ENCODE results near the gene GSTCD.
"Not testable (repeated sequence)": the region's sequence is repeated elsewhere in the genome, so short reads cannot be mapped to it uniquely, and the experiment has no call there.

The GSTCD gene

DNA sequence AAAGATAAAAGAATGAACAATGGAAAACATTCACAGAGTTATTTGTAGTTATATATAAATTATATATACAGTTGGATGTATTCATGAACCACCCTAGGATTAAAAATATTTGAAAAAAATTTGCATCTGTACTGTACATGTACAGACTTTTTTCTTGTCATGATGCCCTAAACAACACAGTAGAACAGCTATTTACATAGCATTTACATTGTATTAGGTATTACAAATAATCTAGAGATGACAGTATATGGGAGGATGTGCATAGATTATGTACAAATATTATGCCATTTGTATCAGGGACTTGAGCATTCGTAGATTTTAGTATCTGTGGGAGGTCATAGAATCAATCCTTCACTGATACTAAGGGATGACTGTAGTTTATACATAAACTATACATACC lies 44.8 kb downstream of the GSTCD start:
- Histone ChIP-seq H3K36me3 (ENCODE audit: control insufficient read depth in 2 of 2, insufficient read depth in 2 of 2, low read length in 2 of 2) (no peaks in the 10 kb centered on the region), H3K9me3 (ENCODE audit: control insufficient read depth in 2 of 2, low read length in 2 of 2) (no peaks in the 10 kb centered on the region), H3K4me1 (ENCODE audit: control insufficient read depth in 2 of 2, insufficient read depth in 2 of 2, low read length in 2 of 2) (no peaks in the 10 kb centered on the region), H3K27ac (ENCODE audit: low read depth in 2 of 2, low read length in 2 of 2) (no peak overlapping the region), H3K4me3 (ENCODE audit: low read length in 2 of 2) (no peak overlapping the region), H3K9ac (ENCODE audit: low read depth in 1 of 2, low read length in 2 of 2) (no peak overlapping the region), H3K27me3 (ENCODE audit: control insufficient read depth in 2 of 2, insufficient read depth in 2 of 2, low read length in 2 of 2) (no peaks in the 10 kb centered on the region)

- H3K4me3 ChIP-seq (ENCODE audit: low read length in 2 of 2): no peak overlapping the region
- H3K9ac ChIP-seq (ENCODE audit: low read depth in 1 of 2, low read length in 2 of 2): no peak overlapping the region
- no peaks in the 10 kb centered on the region for H3K27me3 ChIP-seq (ENCODE audit: control insufficient read depth in 2 of 2, insufficient read depth in 2 of 2, low read length in 2 of 2)
- H3K9me3 ChIP-seq (ENCODE audit: control insufficient read depth in 2 of 2, low read length in 2 of 2): no peaks in the 10 kb centered on the region
- no peaks in the 10 kb centered on the region for H3K36me3 ChIP-seq (ENCODE audit: control insufficient read depth in 2 of 2, insufficient read depth in 2 of 2, low read length in 2 of 2)
- no peak overlapping the region for H3K27ac ChIP-seq (ENCODE audit: low read depth in 2 of 2, low read length in 2 of 2)
- no peaks in the 10 kb centered on the region for H3K4me1 ChIP-seq (ENCODE audit: control insufficient read depth in 2 of 2, insufficient read depth in 2 of 2, low read length in 2 of 2)
Measured at GRCh38 chr4:105755375-105755774, 46.8 kb downstream of the GSTCD start.

GRCh38 chr4:105758958-105759357 lies 50.4 kb downstream of the GSTCD start:
- Histone ChIP-seq H3K4me3 (ENCODE audit: low read length in 2 of 2) (no peak overlapping the region), H3K36me3 (ENCODE audit: control insufficient read depth in 2 of 2, insufficient read depth in 2 of 2, low read length in 2 of 2) (no peaks in the 10 kb centered on the region), H3K4me1 (ENCODE audit: control insufficient read depth in 2 of 2, insufficient read depth in 2 of 2, low read length in 2 of 2) (no peaks in the 10 kb centered on the region), H3K9ac (ENCODE audit: low read depth in 1 of 2, low read length in 2 of 2) (no peak overlapping the region), H3K27me3 (ENCODE audit: control insufficient read depth in 2 of 2, insufficient read depth in 2 of 2, low read length in 2 of 2) (no peaks in the 10 kb centered on the region), H3K9me3 (ENCODE audit: control insufficient read depth in 2 of 2, low read length in 2 of 2) (no peaks in the 10 kb centered on the region), H3K27ac (ENCODE audit: low read depth in 2 of 2, low read length in 2 of 2) (no peak overlapping the region)

GRCh38 chr4:105765690-105766407 lies 57.3 kb downstream of the GSTCD start:
- Histone ChIP-seq H3K27me3 (ENCODE audit: control insufficient read depth in 2 of 2, insufficient read depth in 2 of 2, low read length in 2 of 2) (no peaks in the 10 kb centered on the region), H3K4me1 (ENCODE audit: control insufficient read depth in 2 of 2, insufficient read depth in 2 of 2, low read length in 2 of 2) (no peaks in the 10 kb centered on the region), H3K9ac (ENCODE audit: low read depth in 1 of 2, low read length in 2 of 2) (no peak overlapping the region), H3K9me3 (ENCODE audit: control insufficient read depth in 2 of 2, low read length in 2 of 2) (no peaks in the 10 kb centered on the region), H3K4me3 (ENCODE audit: low read length in 2 of 2) (no peak overlapping the region), H3K27ac (ENCODE audit: low read depth in 2 of 2, low read length in 2 of 2) (no peak overlapping the region), H3K36me3 (ENCODE audit: control insufficient read depth in 2 of 2, insufficient read depth in 2 of 2, low read length in 2 of 2) (no peaks in the 10 kb centered on the region)

GRCh38 chr4:105767579-105767978 lies 59.0 kb downstream of the GSTCD start:
- no peaks in the 10 kb centered on the region for H3K9me3 ChIP-seq (ENCODE audit: control insufficient read depth in 2 of 2, low read length in 2 of 2)
- no peak overlapping the region for H3K27ac ChIP-seq (ENCODE audit: low read depth in 2 of 2, low read length in 2 of 2)
- no peak overlapping the region for H3K4me3 ChIP-seq (ENCODE audit: low read length in 2 of 2)
- H3K9ac ChIP-seq (ENCODE audit: low read depth in 1 of 2, low read length in 2 of 2): no peak overlapping the region
- H3K27me3 ChIP-seq (ENCODE audit: control insufficient read depth in 2 of 2, insufficient read depth in 2 of 2, low read length in 2 of 2): no peaks in the 10 kb centered on the region
- no peaks in the 10 kb centered on the region for H3K36me3 ChIP-seq (ENCODE audit: control insufficient read depth in 2 of 2, insufficient read depth in 2 of 2, low read length in 2 of 2)
- no peaks in the 10 kb centered on the region for H3K4me1 ChIP-seq (ENCODE audit: control insufficient read depth in 2 of 2, insufficient read depth in 2 of 2, low read length in 2 of 2)

- H3K9ac ChIP-seq (ENCODE audit: low read depth in 1 of 2, low read length in 2 of 2); H3K9me3 ChIP-seq (ENCODE audit: control insufficient read depth in 2 of 2, low read length in 2 of 2); H3K36me3 ChIP-seq (ENCODE audit: control insufficient read depth in 2 of 2, insufficient read depth in 2 of 2, low read length in 2 of 2); H3K27ac ChIP-seq (ENCODE audit: low read depth in 2 of 2, low read length in 2 of 2); H3K4me1 ChIP-seq (ENCODE audit: control insufficient read depth in 2 of 2, insufficient read depth in 2 of 2, low read length in 2 of 2); H3K4me3 ChIP-seq (ENCODE audit: low read length in 2 of 2); H3K27me3 ChIP-seq (ENCODE audit: control insufficient read depth in 2 of 2, insufficient read depth in 2 of 2, low read length in 2 of 2): not testable (repeated sequence)
Measured at GRCh38 chr4:105770524-105770923, 61.9 kb downstream of the GSTCD start.

DNA sequence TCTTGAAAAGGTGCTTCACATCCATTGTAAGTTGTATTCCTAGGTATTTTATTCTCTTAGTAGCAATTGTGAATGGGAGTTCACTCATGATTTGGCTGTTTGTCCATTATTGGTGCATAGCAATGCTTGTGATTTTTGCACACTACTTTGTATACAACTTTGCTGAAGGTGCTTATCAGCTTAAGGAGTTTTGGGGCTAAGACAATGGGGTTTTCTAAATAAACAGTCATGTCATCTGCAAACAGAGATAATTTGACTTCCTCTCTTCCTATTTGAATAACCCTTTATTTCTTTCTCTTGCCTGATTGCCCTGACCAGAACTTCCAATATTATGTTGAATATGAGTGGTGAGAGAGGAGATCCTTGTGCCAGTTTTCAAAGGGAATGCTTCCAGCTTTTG lies 63.5 kb downstream of the GSTCD start:
- not testable (repeated sequence) for H3K27me3 ChIP-seq (ENCODE audit: control insufficient read depth in 2 of 2, insufficient read depth in 2 of 2, low read length in 2 of 2); H3K4me3 ChIP-seq (ENCODE audit: low read length in 2 of 2); H3K9me3 ChIP-seq (ENCODE audit: control insufficient read depth in 2 of 2, low read length in 2 of 2); H3K36me3 ChIP-seq (ENCODE audit: control insufficient read depth in 2 of 2, insufficient read depth in 2 of 2, low read length in 2 of 2); H3K9ac ChIP-seq (ENCODE audit: low read depth in 1 of 2, low read length in 2 of 2); H3K4me1 ChIP-seq (ENCODE audit: control insufficient read depth in 2 of 2, insufficient read depth in 2 of 2, low read length in 2 of 2); H3K27ac ChIP-seq (ENCODE audit: low read depth in 2 of 2, low read length in 2 of 2)

GRCh38 chr4:105775760-105776415 lies 67.3 kb downstream of the GSTCD start:
- H3K27ac ChIP-seq (ENCODE audit: low read depth in 2 of 2, low read length in 2 of 2); H3K9me3 ChIP-seq (ENCODE audit: control insufficient read depth in 2 of 2, low read length in 2 of 2); H3K4me3 ChIP-seq (ENCODE audit: low read length in 2 of 2); H3K9ac ChIP-seq (ENCODE audit: low read depth in 1 of 2, low read length in 2 of 2); H3K27me3 ChIP-seq (ENCODE audit: control insufficient read depth in 2 of 2, insufficient read depth in 2 of 2, low read length in 2 of 2); H3K4me1 ChIP-seq (ENCODE audit: control insufficient read depth in 2 of 2, insufficient read depth in 2 of 2, low read length in 2 of 2); H3K36me3 ChIP-seq (ENCODE audit: control insufficient read depth in 2 of 2, insufficient read depth in 2 of 2, low read length in 2 of 2): not testable (repeated sequence)

- Histone ChIP-seq H3K27ac (ENCODE audit: low read depth in 2 of 2, low read length in 2 of 2) (no peak overlapping the region), H3K4me3 (ENCODE audit: low read length in 2 of 2) (no peak overlapping the region), H3K36me3 (ENCODE audit: control insufficient read depth in 2 of 2, insufficient read depth in 2 of 2, low read length in 2 of 2) (no peaks in the 10 kb centered on the region), H3K9ac (ENCODE audit: low read depth in 1 of 2, low read length in 2 of 2) (no peak overlapping the region), H3K27me3 (ENCODE audit: control insufficient read depth in 2 of 2, insufficient read depth in 2 of 2, low read length in 2 of 2) (no peaks in the 10 kb centered on the region), H3K9me3 (ENCODE audit: control insufficient read depth in 2 of 2, low read length in 2 of 2) (no peaks in the 10 kb centered on the region), H3K4me1 (ENCODE audit: control insufficient read depth in 2 of 2, insufficient read depth in 2 of 2, low read length in 2 of 2) (no peaks in the 10 kb centered on the region)
Measured at GRCh38 chr4:105780176-105780575, 71.6 kb downstream of the GSTCD start.

DNA sequence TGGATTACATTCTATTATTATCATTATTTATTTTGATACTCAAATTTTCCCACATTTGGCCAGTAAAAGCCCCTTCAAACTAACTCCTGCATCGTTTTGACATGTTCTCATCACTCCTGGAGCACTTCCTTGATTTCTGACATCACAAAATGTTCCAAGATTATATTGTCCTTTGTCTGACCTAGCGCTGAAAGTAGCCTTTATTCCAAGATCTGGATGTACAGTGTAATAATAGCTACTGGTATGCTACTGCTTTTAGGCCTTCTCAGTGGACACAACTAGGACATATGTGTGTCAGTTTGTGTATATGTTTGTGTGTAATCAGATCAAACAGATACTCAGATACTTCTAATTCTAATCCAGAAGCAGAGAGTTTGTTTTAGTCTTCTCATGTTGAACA lies 76.2 kb downstream of the GSTCD start:
- H3K27ac ChIP-seq (ENCODE audit: low read depth in 2 of 2, low read length in 2 of 2): no peak overlapping the region
- no peak overlapping the region for H3K9ac ChIP-seq (ENCODE audit: low read depth in 1 of 2, low read length in 2 of 2)
- H3K36me3 ChIP-seq (ENCODE audit: control insufficient read depth in 2 of 2, insufficient read depth in 2 of 2, low read length in 2 of 2): no peaks in the 10 kb centered on the region
- no peaks in the 10 kb centered on the region for H3K4me1 ChIP-seq (ENCODE audit: control insufficient read depth in 2 of 2, insufficient read depth in 2 of 2, low read length in 2 of 2)
- no peaks in the 10 kb centered on the region for H3K27me3 ChIP-seq (ENCODE audit: control insufficient read depth in 2 of 2, insufficient read depth in 2 of 2, low read length in 2 of 2)
- H3K9me3 ChIP-seq (ENCODE audit: control insufficient read depth in 2 of 2, low read length in 2 of 2): no peaks in the 10 kb centered on the region
- no peak overlapping the region for H3K4me3 ChIP-seq (ENCODE audit: low read length in 2 of 2)

Data from mucosa of rectum (tissue), 2 donors.